Measurements from ENCODE around the gene COL9A1.

GRCh38 chr6:70219943-70220613 lies 82.8 kb downstream of the COL9A1 start:
- TF ChIP-seq EP300 (IDR thresholded peaks at IDR 0.05) (no peak), CTCF (IDR thresholded peaks at IDR 0.05) (no peak)

All from ovary (tissue), 3 donors.